GM18861 (cell line): ENCODE data around the gene PRKD3.
"Not testable (repeated sequence)": the region's sequence is repeated elsewhere in the genome, so short reads cannot be mapped to it uniquely, and the experiment has no call there.

ENCODE experiments used
- ATAC-seq: cut with Tn5 transposase; IDR thresholded peaks from one replicate; pipeline ENCODE4 v1.9.1; 2021; ENCODE audit not compliant: unreplicated experiment

The PRKD3 gene

DNA sequence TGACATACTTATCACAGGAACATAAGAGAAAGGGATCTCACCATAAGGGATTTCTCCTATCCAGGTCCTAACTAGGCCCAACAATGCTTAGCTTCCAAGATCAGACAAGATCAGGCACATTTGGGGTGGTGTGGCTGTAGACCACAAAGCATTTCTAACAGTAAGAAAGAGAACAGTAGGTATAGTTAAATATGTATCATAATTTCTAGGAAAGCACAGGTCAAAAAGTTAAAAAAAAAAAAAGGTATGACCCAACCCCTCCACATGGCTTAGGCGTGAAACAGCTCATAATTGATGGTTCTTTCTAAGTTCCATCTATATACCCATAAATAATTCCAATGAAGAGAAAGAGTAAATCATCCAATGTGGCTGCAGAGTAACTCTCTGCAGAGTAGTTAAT lies 6.9 kb downstream of the PRKD3 start:
- ATAC-seq = no peak

DNA sequence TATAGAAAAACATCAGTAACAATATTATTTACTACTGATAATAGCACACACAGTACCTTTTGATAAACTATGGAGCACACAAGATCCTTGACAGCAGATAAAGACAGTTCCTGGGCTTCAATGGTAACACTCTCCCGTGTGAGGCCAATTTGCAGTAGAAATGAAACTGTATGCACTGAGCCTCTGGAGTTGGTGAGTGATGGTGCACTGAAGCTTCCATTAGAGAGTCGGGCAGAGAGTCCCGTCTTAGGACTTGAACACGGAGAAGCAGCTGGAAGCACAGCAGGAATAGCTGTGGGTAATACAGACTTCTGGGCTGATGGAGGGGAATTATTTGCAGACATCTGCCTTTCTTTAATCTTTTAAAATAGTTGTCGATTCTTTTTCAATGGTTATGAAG lies 8.5 kb downstream of the PRKD3 start:
- no peak for ATAC-seq

DNA sequence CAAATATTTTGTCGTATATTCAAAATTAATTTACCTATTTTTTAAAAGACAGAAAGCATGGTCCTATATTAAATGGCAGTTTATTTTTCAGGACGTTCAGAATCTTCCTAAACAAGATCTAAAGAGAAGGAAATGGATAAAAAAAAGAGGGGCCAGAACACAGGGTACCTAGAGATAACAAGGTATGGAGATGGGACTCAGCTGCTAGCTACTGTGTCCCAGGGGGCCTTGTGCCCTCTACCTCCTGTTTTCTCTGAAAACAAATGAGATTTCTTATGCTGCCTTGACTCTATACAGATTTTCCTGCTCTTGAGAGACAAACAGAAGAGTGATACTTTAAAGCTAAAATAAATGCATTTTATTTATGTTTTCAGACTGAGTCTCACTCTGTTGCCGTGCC lies 9.3 kb downstream of the PRKD3 start:
- ATAC-seq = no peak

GRCh38 chr2:37307500-37307899 lies 17.1 kb downstream of the PRKD3 start:
- no peak for ATAC-seq

DNA sequence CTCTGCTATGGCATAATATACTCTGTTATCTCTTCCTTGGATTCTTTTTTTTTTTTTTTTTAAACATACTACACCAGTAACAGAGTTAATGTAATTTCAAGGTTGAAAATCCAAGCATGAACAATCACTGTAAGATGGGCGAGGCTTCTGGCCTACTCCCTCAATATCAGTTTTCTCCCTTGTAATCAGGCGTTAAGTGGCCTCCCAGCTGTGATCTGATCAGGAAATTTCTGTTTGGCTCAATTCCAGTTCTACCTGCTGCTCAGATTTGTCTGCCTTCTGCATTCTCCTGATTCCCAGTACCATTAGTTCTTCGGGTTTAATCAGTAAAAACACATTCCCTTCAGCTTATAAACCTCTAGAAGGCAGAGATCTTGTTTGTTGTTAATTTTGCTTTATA lies 18.6 kb downstream of the PRKD3 start:
- no peak for ATAC-seq

DNA sequence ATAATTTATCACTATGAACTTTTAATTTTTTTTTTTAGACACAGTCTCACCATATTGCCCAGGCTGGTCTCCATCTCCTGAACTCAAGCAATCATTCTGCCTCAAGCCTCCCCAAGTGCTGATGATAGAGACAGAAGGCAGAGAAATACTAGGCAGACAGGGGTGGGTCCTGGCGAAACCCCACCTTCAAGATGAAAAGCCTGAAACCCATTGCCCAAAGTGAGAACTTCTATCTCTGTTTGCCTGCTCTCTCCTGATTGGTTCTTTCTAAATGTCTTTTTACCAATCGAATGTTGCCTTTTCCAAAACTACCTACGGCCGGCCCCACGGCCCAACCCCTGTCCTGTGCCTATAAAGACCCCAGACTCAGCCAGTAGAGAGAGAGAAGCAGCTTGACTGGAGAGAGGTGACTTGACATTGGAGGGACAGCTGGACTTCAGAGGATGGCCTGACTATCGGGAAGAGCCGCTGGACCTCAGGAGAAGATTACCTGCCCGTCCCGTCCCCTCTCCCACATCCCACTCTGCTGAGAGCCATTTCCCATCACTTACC lies 21.9 kb downstream of the PRKD3 start:
- ATAC-seq = no peak

DNA sequence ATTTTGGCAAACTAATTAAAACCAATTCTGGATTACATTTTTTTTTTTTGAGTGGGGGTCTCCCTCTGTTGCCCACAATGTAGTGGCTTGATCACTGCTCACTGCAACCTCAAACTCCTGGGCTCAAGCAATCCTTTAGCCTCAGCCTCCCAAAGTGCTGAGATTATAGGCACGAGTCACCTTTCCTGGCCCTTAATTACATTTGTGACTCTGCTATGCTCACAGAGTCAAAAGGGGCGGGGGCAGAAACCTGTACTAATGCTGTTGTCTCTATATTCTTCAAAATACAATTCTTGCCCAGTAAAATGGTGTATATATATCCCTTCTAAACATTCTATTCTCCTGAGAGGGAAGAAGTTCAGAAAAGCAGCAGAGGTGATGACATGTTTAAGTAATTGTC lies 23.2 kb downstream of the PRKD3 start:
- no peak for ATAC-seq

DNA sequence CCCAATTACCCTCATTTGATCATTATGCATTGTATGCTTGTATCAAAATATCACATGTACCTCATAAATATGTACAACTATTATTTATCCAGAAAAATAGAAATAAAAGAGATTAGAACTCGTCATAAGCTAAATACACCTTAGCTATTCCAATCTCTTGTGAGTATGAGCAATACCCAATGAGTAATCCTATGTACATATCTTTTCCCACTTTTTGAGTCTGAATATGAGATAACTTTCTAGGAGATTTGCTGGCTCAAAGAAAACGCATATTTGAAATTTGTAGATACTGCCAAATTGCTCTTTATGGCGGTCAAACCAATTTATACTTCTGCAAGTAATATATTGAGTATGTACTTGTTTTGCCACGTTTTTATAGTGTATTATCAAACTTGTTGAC lies 24.1 kb downstream of the PRKD3 start:
- no peak for ATAC-seq

GRCh38 chr2:37300146-37300545 lies 24.5 kb downstream of the PRKD3 start:
- ATAC-seq = no peak

DNA sequence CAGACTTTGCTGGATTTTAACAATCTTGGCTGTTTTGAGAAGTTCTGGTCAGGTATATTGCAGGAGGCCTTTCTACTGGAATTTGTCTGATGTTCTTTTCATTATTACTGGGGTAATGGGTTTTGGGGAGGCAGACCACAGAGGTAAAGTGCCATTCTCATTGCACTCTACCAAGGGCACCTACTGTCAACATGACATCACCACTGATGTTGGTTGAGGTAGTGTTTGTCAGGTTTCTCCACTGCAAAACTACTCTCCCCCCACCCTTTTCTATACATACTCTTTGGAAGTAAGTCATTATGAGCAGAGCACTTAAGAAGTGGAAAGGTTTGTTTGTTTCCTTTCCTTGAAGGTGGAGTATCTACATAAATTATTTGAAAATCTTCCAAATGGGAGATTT lies 27.0 kb downstream of the PRKD3 start:
- ATAC-seq = no peak

DNA sequence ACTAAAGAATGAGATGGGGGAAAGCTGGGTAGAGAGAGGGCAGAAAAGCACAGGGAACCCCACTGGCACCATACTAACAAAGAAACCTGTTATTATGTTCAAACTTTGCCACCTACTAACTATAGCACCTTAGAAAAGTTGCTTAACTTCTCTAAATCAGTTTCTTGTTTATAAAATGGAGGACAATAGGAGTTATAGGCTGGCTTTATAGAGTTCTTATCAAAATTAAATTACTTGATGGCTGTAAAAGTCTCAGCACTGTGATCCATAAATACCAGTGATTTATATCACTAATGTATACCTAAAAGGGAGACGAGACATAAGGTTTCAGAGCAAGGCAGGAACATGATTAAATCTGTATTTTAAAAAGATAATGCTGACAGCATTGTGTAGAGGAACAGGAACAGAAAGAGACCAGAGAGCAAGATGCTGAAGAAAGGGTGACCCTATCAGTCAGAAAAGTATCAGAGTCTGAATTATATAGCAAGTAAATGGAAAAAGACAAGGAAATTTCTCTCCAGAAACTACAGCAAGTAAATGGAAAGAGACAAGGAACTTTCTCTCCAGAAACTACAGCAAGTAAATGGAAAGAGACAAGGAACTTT lies 29.1 kb downstream of the PRKD3 start:
- no peak for ATAC-seq

DNA sequence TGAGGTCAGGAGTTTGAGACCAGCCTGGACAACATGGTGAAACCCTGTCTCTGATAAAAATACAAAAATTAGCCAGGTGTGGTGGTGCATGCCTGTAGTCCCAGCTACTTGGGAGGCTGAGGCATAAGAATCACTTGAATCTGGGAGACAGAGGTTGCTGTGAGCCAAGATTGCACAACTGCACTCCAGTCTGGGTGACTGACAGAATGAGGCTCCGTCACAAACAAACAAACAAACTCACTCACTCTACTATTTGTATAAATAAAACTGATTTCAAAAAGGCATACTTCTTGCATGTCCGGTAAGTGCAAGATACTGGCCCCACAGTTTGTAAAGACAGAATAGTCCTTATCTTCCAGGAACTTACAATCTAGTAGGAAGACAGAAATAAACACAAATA lies 29.8 kb downstream of the PRKD3 start:
- ATAC-seq = not testable (repeated sequence)

- no peak for ATAC-seq
These were observed 33.0 kb downstream of the PRKD3 start for GRCh38 chr2:37291680-37292079.

- ATAC-seq = no peak
These were observed 36.7 kb downstream of the PRKD3 start for GRCh38 chr2:37287966-37288365.

DNA sequence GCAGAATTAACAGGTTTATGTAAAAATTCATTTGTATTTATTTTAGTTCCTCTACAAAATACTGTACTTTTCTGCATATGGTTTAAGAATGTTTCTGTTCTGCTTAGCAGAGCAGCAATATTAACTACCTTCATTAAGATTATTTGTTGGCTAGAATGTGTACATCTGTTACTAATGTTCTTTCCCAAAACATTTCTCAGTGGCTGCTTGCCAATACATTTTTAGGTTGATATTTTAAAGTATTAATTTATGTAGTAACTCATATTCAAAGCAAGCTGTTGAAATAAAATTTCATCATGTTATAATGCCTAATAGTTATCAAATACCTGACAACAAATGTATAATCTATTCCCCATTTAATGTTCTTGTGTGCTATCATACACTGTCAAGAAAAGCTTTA lies 40.3 kb downstream of the PRKD3 start:
- ATAC-seq = no peak

GRCh38 chr2:37283207-37283606 lies 41.4 kb downstream of the PRKD3 start:
- no peak for ATAC-seq

DNA sequence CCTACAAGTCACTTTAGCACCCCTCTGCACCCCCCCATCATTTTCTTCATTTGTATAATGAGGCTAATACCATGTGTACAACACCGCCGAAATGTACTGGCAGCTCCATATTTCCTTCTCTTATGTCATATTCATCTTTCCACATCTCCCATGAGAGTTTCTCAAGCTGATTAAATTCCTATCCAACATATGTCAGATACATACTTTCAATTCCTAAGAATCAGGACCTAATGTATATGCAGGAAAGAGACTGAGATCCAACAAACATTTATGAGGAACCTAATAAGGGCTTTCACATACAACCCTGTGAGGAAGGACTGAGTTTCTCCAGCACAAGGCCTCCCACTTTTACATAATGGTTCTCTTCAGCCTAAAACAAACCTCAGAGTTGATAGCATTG lies 41.9 kb downstream of the PRKD3 start:
- no peak for ATAC-seq

DNA sequence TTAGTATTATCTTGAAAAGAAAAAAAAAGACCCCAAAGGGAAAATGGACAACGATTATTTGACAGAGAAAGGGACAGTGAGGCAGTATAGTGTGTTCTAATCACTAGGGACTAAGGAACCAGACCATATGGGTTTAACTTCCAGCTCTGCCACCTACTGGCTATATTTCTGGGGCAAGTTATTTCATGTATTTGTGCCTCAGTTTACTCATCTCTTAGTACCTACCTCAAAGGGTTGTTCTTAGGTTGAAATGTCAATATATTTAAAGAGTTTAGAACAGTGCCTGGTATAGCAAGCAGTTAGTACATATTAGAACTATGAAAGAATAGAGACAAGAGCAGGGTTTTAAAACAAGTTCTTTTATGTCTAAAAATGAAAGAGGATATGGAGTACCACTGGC lies 42.7 kb downstream of the PRKD3 start:
- ATAC-seq = no peak

GRCh38 chr2:37276291-37276690 lies 48.3 kb downstream of the PRKD3 start:
- no peak for ATAC-seq
